Stimulated activated CD4-positive, alpha-beta T cell treated with anti-CD3 and anti-CD28 coated beads, Interleukin-12 subunit alpha, Interleukin-12 subunit beta, amount 100 ng/mL, for 24 hours (primary cell): ENCODE measurements around the gene SH3BP1.
"Not testable (repeated sequence)": the region's sequence is repeated elsewhere in the genome, so short reads cannot be mapped to it uniquely, and the experiment has no call there.

ENCODE experiments used
- DNase-seq, 2 experiments: peaks; one replicate each; pipeline ENCODE4 v3.0.0-alpha.2; 2020; ENCODE audit warnings: low read depth in 2 of 2

Gene SH3BP1

GRCh38 chr22:37679670-37680069 is 40.2 kb downstream of the SH3BP1 start:
- DNase-seq: no peak

- DNase-seq: no peak
Measured at GRCh38 chr22:37680191-37680851, 40.9 kb downstream of the SH3BP1 start.

- DNase-seq: no peak
Measured at GRCh38 chr22:37681001-37681424, 41.5 kb downstream of the SH3BP1 start.

DNA sequence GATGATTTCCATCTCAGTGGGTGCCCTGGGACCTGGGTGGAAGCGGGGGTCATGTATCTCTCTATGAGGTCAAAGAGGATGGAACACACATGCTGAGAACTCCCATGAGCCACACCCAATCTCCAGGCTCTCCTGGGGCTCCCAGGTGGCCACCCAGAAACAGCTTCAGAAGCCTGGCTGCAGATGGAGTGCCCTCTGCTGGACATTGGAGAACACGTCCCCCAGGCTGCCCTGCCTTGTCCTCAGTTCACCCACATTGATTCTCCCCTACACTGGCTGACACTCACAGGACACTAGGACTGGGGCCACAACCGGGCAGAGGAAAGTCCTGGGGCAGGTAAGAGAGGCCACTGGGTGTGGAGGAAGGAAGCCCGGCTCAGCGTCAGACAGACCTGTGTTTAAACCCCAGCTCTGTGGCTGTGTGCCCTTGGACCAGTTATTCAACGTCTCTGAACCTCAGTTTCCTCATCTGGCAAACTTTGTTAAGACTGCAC is 42.1 kb downstream of the SH3BP1 start:
- peak; percentile 47 to 69 for DNase-seq

DNA sequence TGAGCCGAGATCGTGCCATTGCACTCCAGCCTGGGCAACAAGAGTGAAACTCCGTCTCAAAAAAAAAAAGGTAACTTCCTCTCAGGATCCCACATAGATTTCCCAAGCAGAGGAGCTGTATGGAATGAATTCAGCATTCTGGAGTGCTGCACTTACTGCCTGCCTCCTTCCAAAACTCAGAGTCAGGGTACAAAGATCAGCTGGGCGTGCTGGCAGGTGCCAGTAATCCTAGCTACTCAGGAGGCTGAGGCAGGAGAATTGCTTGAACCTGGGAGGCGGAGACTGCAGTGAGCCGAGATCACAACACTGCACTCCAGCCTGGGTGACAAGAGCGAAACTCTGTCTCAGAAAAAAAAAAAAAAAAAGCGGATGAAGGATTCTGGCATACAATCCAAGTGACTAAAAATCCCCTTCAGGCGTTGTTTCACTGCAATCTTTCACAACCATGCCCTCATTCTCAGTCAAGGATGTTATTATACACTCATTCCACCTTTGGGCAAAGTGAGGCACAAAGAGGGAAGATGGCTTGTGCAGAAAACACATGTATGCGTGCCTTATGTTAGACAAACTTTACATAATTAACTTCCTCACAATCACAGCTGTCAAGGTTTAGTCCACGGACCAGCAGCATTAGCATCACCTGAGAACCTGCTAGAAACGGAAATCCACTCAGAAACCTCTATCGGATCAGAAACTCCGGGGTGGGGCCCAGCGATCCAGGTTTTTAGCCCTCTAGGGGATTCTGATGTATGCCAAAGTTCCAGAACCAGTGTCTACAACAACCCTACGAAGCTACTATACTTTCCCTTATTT is 45.5 kb downstream of the SH3BP1 start:
- DNase-seq: no peak

DNA sequence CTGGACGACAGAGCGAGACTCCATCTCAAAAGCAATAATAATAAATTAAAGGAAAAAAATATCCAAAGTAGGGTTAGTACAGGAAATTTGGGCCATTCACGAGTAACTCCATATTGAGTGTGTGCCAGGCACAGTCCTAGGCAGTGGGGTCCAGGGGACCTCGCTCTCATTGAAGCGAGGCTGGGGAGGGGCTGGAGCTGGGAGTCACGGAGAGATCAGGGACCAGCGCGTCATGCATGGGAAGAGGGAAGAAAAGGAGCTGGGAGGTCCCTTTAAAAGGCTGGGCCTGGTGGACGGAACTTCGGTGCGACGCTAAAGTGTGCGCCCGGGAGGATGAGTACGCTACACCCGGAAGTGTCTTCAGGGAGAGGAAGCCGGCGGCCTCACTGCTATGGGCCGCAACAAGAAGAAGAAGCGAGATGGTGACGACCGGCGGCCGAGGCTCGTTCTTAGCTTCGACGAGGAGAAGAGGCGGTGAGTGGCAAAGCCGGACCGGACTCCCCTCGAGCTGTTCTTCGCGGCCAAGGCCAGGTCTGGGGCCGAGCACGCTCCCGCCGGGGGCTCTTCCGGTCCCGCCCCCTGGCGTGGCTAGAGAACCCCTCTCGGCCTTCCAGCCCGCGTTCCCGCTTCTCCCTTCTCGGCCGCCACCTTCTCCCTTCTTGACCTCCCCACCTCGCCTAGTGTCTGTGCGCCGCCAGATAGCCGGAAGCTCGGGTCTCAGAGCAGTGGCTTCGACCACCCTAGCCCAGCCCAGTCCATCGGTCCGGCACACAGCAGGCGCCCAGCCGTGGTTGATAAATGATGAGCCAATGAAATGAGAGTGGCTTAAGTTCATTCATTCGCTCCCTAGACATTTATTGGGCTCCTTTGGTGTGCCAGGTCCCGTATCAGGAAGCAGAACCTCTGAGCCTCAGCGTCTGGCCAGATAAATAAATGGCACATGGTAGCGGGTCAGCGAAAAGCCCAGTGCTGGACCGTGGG is 46.8 kb downstream of the SH3BP1 start, which contains the start of gene NOL12:
Gene NOL12 (plus strand): TSS at position 342 of the 981 bp plus-strand sequence. CDS start 50 bp downstream, at position 392.
- peak; percentile 65 to 70 for DNase-seq

DNA sequence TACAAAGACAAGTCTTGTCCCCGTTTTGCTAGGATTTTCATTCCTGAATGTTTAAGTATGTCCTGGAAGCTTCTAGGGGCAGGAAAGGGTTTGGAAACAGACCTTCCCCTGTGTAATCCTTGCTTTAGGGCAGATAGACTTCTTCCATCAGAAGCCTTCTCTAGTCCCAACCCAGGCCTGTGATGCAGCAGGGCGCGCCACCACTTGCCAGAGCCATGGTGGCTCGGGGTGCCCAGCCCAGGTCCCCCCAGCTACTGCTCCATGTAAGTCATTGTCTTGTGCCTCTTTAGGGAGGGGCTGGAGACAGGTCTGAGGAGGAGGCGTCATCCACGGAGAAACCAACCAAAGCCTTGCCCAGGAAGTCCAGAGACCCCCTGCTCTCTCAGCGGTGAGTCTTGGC is 50.9 kb downstream of the SH3BP1 start:
- no peak for DNase-seq

DNA sequence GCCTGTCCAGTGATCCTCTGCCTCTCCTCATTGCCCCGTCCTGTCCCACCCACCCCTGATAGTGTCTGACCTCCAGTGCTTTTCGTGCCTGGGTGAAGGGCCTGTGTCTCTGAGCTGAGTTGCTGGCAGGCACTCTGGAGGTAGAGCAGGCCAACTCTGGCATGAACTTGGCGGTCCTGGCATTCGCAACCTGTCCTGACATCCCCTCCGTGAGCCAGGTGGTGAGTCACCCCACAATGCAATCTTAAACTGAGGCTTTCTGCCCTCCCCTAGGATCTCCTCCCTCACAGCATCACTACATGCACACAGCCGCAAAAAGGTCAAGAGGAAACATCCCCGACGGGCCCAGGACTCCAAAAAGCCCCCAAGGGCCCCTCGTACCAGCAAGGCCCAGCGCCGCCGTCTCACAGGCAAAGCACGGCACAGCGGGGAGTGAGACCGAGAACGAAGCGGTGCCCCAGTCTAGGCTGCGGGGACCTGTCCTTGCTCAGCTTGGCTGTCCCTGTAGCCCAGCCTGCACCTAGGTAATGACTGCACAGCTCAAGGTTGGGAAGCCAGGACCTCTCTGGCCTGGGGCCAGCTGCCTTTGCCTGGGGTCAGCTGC is 51.5 kb downstream of the SH3BP1 start:
- DNase-seq: no peak

DNA sequence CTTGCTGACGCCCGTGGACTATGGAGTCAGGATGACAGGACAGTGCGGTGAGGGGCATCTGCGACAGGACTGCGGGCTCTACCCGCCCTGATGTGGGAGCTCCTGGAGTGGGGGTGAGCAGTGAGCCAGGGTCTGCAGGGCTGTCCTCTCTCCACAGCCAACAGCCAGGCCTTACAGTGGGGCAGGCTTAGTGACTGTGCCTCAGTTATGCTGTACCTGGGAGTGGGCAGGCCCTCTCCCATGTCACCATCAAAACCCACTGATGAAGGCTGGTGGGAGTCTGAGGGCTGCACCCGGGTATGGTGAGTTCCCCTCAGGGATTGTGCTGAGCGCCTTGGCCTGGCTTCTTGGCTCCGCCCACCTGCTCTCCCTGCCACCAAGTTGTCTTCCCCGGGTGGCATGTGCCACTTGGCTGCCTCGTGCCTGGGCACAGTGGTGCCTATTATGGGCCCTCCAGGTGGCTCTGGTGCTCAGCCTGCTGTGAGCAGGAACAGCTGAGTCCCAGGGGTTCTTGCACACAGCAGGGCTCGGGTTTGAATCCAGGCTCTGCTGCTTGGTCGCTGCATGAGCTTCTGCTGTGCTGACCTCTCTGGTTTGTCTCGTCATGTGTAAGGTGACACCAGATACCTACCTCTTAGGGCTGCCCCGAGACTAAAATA is 53.3 kb downstream of the SH3BP1 start:
- DNase-seq: no peak

GRCh38 chr22:37694131-37694530 is 54.7 kb downstream of the SH3BP1 start:
- not testable (repeated sequence) for DNase-seq

GRCh38 chr22:37696260-37696656 is 56.8 kb downstream of the SH3BP1 start:
- DNase-seq: not testable (repeated sequence)

GRCh38 chr22:37696657-37697537 is 57.4 kb downstream of the SH3BP1 start, which contains the start of gene TRIOBP:
Gene TRIOBP, plus strand, starts transcription at chr22:37697048. Its CDS starts 4,318 bp downstream, at chr22:37701366.
- peak; percentile 68 to 81 for DNase-seq

DNA sequence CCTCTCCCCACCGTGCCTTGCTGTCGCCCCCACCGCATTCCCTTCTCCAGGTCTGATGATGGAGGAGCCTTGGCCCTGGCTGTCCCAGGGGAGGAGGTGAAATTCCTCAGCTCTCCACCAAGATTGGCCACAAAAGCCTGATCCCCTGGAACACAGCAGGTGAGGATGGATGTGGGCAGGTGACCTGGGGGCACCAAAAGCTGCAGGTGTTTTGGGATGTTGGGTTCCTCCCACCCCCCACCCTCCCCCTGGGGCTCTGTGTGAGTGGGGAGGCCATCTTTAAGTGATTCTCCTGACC is 58.0 kb downstream of the SH3BP1 start:
- DNase-seq: no peak

DNA sequence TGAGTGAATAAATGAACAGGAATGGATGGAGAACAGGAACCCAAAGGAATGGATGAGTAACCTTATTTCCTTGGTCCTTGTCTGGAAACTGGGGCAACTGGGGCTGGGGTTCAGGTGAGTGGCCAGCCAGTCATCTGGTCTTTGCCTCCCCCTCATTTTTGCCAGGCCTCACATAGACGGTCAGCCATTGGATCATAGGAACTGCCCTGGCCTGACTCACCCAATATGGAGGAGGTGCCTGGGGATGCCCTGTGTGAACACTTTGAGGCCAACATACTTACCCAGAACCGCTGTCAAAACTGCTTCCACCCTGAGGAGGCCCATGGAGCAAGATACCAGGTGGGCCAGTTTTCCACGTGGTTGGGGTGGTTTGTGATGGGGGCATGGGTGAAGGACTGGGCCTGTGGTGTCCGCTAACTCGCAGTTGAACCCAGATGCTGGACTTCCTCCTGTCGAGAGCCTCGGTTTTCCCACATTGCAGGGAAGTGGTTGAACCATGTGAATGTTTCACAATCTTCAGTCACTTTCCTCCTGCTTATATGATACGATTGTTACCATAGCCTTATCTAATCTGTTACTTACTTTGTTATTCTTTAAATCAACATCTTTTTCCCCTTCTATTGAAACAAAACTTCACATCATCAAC is 61.8 kb downstream of the SH3BP1 start:
- DNase-seq: no peak

GRCh38 chr22:37703906-37704305 is 64.4 kb downstream of the SH3BP1 start:
- DNase-seq: no peak

GRCh38 chr22:37704645-37705044 is 65.2 kb downstream of the SH3BP1 start:
- DNase-seq: no peak

GRCh38 chr22:37705205-37705604 is 65.7 kb downstream of the SH3BP1 start:
- DNase-seq: no peak
